Astrocyte (in vitro differentiated cells and primary cell): ENCODE measurements around the gene CTNNA2.

Source experiments
- CTCF ChIP-seq: IDR thresholded peaks from 2 replicates; pipeline ENCODE4 v1.5.1; 2011; ENCODE audit warnings: low read depth, mild to moderate bottlenecking, inconsistent platforms, low read length, moderate library complexity; ENCODE audit not compliant: insufficient read depth
- EZH2 ChIP-seq: IDR thresholded peaks from 2 replicates; pipeline ENCODE4 v1.6.1; 2012; ENCODE audit warnings: mild to moderate bottlenecking, low read length, inconsistent platforms; ENCODE audit not compliant: insufficient read depth

- no peak for TF ChIP-seq CTCF
- no peak for TF ChIP-seq EZH2
Observed at GRCh38 chr2:79799729-79800128, 286.9 kb downstream of the CTNNA2 start.
